ENCODE measurements around the gene CHGA. TPM values are rescaled to one million over a fixed set of nuclear protein-coding genes. Genes with fewer than 3 reads are reported as not detected.
A peak's percentile ranks its signal among the peaks of the same experiment; 100 is the strongest.

Gene CHGA
- total and polyA plus RNA-seq, 4 donors: 0.05 TPM; not detected in 3

DNA sequence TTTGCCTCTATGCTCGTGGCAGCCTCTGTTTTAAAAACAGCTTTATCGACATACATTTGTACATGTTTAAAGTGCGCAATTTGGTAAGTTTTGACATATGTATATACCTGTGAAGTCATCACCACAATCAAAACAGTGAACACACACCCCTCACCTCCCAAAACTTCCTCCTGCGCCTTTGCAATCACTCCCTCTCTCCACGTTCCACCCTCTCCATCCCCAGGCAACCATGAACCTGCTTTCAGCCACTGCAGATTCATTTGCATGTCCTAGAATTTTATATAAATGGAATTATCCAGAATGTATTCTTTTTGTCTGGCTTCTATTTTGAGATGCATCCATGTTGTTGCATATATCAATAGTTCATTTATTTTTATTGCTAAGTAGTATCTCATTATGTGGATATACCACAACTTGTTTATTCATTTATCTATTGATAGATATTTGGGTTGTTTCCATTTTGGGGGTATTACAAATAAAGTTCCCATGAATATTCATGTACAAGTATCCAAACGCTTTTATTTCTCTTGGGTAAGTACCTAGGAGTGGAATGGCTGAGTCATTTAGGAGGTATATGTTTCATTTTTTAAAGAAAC lies 15.5 kb upstream of the CHGA start:
- WGBS: 69% methylated on average over 6 of the region's 6 CpGs
- TF ChIP-seq, protein P1, sequence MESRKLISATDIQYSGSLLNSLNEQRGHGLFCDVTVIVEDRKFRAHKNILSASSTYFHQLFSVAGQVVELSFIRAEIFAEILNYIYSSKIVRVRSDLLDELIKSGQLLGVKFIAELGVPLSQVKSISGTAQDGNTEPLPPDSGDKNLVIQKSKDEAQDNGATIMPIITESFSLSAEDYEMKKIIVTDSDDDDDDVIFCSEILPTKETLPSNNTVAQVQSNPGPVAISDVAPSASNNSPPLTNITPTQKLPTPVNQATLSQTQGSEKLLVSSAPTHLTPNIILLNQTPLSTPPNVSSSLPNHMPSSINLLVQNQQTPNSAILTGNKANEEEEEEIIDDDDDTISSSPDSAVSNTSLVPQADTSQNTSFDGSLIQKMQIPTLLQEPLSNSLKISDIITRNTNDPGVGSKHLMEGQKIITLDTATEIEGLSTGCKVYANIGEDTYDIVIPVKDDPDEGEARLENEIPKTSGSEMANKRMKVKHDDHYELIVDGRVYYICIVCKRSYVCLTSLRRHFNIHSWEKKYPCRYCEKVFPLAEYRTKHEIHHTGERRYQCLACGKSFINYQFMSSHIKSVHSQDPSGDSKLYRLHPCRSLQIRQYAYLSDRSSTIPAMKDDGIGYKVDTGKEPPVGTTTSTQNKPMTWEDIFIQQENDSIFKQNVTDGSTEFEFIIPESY (IDR thresholded peaks at IDR 0.05): no peak
- TF ChIP-seq NR2F2 (IDR thresholded peaks at IDR 0.05): no peak
- no peak for TF ChIP-seq JUND (IDR thresholded peaks at IDR 0.05)
- no peak for TF ChIP-seq RAD21 (IDR thresholded peaks at IDR 0.05)
- no peak for TF ChIP-seq FOXA1 (IDR thresholded peaks at IDR 0.05)
- no peak for TF ChIP-seq SP1 (IDR thresholded peaks at IDR 0.05)
- TF ChIP-seq GABPA (IDR thresholded peaks at IDR 0.05 in 1 of 2, conservative IDR thresholded peaks at IDR 0.05 in 1 of 2): no peak
- no peak for TF ChIP-seq EGR1 (IDR thresholded peaks at IDR 0.05; ENCODE audit: low read depth in 2 of 2)
- TF ChIP-seq FOXA2 (IDR thresholded peaks at IDR 0.05): no peak
- no peak for TF ChIP-seq ATF3 (IDR thresholded peaks at IDR 0.05)
- no peak for TF ChIP-seq REST (IDR thresholded peaks at IDR 0.05)
- TF ChIP-seq HNF4A (conservative IDR thresholded peaks at IDR 0.05): no peak
- no peak for TF ChIP-seq MAX (IDR thresholded peaks at IDR 0.05)
- DNase-seq (ENCODE audit: low spot score): no peak
- Histone ChIP-seq H3K9ac (ENCODE audit: low read depth in 1 of 2, low read length in 2 of 2) (no peak overlapping the region), H3K36me3 (ENCODE audit: control insufficient read depth in 4 of 4, insufficient read depth in 3 of 4, low read depth in 1 of 4, low read length in 3 of 4) (no peaks in the 10 kb centered on the region), H3K27ac (ENCODE audit: low read depth in 1 of 2, low read length in 2 of 2) (no peak overlapping the region), H3K9me3 (ENCODE audit: control insufficient read depth in 4 of 4, low read length in 3 of 4) (no peaks in the 10 kb centered on the region), H3K27me3 (ENCODE audit: control insufficient read depth in 4 of 4, insufficient read depth in 4 of 4, low read length in 3 of 4) (peaks cover 0 to 4% (median 0%) of the 10 kb centered on the region in 4 donors), H3K4me1 (ENCODE audit: control insufficient read depth in 4 of 4, insufficient read depth in 4 of 4, low read length in 3 of 4) (no peaks in the 10 kb centered on the region), H3K4me3 (ENCODE audit: low read depth in 1 of 3, low read length in 3 of 3) (no peak overlapping the region)

DNA sequence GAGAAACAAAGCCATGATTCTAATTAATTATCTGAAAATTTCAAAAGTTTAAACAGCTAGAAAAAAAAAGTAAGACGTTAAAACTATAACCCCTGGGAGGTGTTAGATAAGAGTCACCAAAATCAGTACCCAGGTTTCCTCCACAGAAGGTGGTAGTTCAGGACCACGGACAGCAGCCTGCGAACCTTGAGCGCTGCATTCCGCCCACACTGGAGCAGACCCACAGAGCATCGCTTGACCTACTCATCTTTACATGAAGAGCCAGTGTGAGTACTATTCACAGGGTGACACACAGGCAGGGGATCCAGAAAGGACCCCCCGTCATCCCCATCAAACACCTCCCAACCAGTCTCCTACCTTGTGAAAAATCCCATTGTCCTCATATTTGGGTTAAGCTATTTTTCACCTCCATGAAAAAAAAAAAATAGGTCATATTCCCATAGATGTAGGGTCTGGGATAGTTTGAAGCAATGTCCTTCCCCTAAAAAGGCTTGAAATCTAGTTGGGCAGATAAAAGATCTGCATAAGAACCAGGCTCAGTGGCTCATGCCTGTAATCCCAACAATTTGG lies 8.8 kb upstream of the CHGA start:
- DNase-seq (ENCODE audit: low spot score): peak; percentile 56
- 9% methylated on average over 7 of the region's 7 CpGs for WGBS
- no peaks in the 10 kb centered on the region for H3K36me3 ChIP-seq (ENCODE audit: control insufficient read depth in 4 of 4, insufficient read depth in 3 of 4, low read depth in 1 of 4, low read length in 3 of 4)
- H3K9me3 ChIP-seq (ENCODE audit: control insufficient read depth in 4 of 4, low read length in 3 of 4): no peaks in the 10 kb centered on the region
- H3K4me1 ChIP-seq (ENCODE audit: control insufficient read depth in 4 of 4, insufficient read depth in 4 of 4, low read length in 3 of 4): no peaks in the 10 kb centered on the region
- TF ChIP-seq EGR1 (IDR thresholded peaks at IDR 0.05; ENCODE audit: low read depth in 2 of 2) (no peak), REST (IDR thresholded peaks at IDR 0.05) (peak; percentile 100)
- no peak overlapping the region for H3K27ac ChIP-seq (ENCODE audit: low read depth in 1 of 2, low read length in 2 of 2)
- H3K27me3 ChIP-seq (ENCODE audit: control insufficient read depth in 4 of 4, insufficient read depth in 4 of 4, low read length in 3 of 4): peaks cover 0 to 3% (median 0%) of the 10 kb centered on the region in 4 donors
- H3K4me3 ChIP-seq (ENCODE audit: low read depth in 1 of 3, low read length in 3 of 3): no peak overlapping the region
- no peak overlapping the region for H3K9ac ChIP-seq (ENCODE audit: low read depth in 1 of 2, low read length in 2 of 2)

Measured in liver (tissue), 9 donors.